MV-4-11 (cell line): ENCODE measurements around the gene ELF1.
"Not testable (repeated sequence)": the region's sequence is repeated elsewhere in the genome, so short reads cannot be mapped to it uniquely, and the experiment has no call there.

Experiments used
- DNase-seq: peaks from one replicate; lab custom pipeline; 2025; lab: John Stamatoyannopoulos, UW

Gene ELF1

DNA sequence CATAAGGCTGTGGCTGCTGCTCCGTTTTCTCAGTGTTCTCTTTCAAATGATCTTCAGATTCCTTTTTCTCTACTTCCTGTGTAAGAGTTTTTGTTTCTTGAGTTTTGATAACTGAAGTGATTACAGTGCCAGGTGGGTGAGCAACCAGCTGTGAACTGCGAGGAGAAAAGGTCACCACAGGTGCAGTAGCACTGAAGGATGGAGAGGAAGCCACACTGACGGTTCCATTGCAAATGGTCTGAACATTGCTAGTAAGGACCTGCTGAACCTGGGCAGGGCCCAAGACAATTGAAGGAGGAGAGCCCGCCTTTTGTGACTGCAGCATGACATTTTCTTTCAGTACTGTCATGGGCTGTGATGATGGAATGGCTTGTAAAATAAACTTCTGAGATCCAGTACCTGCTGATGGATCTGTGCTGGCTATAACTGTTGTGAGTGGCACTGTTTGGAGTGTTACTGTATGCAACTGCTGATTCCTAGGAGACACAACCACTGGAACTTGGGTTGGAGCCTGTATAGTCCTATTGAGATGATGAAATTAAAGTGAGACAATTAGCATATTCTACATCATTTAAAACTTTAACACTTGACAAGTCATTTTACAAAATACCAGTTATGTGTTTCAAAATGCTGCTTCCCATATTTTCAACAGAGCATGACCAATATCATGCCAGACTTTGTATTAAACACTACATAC lies 85.5 kb downstream of the ELF1 start:
- DNase-seq, result no peak

DNA sequence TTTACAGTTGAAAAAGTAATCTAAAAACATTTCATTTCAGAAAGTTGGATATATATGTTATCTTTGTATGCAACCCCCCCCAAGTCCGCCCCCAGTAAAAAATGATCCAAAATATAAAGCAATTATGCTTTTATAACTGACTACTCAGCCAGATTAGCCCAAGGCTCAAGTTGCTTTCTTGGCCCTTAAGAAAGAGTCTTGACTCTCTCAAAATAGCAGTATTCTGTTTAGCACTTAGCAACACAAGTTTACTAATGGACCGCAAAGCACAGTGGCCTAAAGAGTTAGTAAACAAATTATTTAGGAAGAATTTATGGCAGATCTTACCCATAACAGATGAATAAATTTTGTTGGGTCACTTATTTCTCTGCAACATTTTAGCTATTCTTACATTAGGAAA lies 86.9 kb downstream of the ELF1 start:
- DNase-seq, result no peak

DNA sequence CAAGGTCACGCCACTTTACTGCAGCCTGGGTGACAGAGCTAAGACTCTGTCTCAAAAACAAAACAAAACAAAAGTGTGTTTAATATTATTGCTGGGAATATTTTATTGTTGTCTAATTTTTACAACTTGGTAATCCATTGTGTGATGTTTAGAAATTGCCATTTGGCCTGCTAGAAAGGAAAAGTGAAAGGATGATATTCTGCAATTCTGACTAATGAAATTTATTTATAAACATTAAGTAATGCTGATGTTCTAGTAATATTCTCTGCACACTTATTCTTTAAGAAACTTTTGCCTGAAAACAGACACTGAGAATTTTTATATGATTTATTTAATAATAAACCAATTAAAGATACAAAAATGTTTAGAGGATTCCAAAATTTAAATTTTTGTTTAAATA lies 87.4 kb downstream of the ELF1 start:
- DNase-seq, result no peak

DNA sequence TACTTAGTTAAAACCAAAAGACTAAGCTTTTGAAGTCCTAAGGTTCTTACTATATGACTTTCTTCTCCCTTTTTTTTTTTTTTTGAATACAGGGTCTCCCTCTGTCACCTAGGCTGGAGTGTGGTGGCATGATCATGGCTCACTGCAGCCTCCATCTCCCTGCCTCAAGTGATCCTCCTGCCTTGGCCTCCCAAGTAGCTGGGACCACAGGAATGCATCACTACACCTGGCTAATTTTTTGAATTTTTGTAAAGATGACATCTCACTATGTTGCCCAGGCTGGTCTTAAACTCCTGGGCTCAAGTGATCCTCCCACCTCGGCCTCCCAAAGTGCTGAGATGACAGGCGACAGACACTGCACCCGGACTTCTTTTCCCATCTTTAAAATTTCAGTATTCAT lies 89.2 kb downstream of the ELF1 start:
- not testable (repeated sequence) for DNase-seq

DNA sequence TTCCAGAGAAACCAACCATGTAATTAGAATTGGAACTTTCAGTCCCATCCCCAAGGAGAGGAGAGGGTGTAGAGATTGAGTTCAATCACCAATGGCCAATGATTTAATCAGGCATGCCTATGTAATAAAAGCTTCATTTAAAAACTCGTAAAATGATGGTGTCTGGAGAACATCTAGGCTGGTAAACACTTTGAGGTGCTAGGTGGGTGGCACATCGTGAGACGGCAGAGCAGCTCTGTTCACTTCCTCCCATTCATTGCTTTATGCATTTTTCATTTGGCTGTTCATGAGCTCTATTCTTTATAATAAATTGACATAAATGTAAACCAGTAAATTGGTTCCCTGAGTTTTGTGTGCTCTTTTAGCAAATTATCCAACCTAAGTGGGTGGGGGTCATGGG lies 90.1 kb downstream of the ELF1 start:
- no peak for DNase-seq

DNA sequence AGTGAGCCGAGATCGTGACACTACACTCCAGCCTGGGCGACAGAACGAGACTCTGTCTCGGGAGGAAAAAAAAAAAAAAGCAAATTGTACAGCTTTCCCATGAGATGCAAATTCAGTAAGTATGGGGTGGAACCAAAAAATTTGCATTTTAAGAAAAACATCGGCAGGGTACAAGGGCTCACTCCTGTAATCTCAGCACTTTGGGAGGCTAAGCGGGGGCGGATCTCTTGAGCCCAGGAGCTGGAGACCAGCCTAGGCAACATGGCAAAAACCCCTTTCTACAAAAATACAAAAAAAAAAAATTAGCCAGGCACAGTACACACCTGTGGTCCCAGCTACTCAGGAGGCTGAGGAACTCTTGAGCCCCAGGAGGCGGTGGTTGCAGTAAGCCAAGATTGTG lies 91.2 kb downstream of the ELF1 start:
- no peak for DNase-seq

DNA sequence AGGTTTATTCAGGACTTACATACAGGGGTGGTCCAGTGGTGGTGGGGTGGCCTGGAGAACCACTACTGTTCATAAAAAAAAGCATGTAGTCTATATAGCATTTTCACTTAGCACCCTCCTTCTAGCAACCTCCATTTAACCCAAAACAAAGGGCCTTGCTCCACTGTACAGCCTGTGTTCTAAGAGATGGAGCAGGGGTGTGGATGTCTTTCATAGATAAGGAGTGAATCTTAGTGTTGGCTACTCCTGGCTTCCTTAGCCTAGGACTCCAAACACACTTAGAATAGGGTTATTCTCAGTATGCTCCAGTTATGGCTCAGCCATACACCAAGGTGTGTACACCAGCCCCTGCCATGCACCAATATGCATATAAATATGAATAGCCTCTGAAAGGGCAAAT lies 95.2 kb downstream of the ELF1 start:
- DNase-seq, result no peak

DNA sequence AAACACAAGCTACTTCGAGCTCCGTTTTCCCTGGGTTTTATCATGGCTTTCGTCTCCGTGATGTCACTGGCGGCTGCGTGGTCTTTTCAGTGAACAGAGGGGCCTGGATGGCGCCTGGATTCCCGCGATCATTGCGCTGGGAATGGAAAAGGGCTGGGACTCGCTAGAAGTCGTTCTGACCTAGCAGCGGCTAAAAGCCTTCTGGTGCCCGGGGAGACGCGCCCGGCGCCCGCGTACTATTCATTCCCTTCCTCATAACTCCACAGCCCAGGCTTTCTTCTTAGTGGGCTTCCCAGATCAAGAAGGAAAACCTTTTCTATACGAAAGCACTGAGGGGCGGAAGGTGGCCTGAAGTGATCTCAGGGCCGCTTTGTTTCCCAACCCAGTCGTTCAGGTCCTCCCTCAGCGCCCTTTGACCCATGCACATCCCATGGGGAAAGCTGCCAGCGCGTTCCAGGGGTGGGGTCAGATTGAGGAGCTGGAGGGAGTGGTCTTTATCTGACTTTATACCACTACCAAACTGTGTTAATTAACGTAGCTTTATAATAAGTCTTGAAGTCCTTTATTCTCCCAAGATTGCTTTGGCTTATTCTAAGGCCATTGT lies 96.6 kb downstream of the ELF1 start:
- no peak for DNase-seq

DNA sequence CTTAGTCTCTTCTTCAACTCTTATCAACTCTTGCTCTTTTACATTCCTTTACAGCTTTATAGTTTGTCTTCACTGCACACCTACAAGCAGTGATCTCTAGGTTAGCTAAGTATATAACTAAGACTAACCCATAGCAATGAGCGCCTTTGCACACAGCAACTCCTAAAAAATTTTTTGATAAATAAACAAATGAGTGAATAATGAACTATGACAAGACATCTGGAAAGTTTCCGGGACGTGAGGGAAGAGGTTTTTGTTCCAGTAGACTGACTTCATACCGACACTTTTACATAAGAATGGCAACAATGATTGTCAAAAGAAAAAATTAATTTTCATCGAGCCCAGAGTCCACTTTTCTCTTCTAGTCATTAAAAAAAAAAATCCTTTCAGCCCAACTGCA lies 98.3 kb downstream of the ELF1 start:
- no peak for DNase-seq

DNA sequence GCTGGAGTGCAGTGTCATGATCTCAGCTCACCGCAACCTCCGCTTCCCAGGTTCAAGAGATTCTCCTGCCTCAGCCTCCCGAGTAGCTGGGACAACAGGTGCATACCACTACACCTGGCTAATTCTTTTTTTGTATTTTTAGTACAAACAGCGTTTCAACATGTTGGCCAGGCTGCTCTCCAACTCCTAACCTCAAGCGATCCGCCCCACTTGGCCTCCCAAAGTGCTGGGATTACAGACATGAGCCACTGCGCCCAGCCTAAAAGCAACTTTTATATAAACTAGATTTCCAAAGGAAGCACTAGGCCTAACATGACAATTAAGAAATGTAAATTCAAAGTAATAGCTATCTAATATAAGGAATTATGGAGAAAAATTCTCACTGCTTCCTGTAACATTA lies 99.2 kb downstream of the ELF1 start:
- not testable (repeated sequence) for DNase-seq

DNA sequence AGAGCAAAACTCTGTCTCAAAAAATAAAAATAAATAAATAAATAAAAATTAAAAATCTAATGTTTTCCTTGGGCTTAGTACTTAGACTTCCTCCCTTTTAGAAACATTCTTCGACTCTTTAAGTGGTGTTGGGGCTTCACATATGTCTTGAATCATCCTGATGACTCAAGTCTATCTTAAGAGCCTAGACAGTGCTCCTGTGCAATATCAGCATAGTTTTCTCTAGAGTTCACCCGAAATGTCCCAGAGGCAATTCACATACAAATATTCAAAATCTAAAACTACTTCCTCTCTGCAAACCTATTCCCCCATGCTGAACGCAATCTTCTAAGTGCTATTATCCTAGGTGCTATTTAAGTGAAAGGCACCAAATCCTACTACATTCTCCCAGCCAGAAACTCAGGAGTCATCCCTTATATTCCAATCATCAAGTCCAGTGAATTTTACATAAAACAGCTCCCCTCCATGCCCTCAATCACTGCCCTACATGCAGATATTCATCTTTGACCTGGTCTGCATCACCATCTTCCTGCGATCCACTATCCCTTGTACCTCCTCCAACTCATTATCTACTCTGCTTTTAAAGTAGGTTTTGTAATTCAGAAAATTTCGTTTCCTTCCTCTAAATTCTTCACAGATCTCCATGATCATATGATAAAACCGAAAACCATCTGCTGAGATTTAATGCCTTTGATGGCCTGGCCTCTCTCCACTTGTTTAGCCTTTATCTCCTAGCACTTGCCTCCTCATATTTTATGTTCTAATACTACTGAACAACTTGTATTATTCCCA lies 102.7 kb downstream of the ELF1 start:
- no peak for DNase-seq

DNA sequence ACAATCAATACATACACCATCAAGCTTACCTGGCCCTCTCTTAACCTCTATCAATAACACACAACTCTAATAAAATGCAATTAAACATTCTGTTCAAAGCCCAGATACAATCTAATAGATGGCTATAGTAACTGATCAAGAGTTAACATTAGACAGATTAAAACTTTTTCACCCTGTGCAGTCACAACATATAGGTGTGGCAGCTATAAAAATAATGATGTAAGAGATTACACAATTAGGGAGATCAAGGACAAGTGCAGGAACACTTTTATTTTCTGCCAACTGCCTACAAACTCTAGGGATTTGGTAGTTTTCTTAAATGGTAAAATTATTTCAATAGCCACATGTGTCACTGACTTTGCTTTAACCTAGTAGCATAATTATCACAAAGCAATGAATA lies 104.3 kb downstream of the ELF1 start:
- DNase-seq, result not testable (repeated sequence)

DNA sequence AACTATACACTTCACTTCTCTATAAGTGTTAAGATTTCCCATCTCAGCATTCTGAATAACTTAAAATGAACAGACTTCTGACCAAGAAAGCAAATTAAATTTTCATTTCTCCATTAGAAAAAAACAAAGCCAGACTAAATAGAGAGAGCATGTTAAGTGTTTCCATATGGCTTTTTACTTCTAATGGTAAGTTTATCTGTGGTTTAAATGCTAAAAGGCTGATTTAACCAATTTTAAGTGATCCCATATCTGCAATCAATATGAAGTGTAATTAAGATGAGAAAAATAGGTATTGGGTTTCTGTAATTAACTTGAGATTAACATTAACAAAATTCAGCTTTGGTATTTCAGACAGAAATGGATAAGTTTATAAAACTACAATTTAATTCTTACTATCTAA lies 107.8 kb downstream of the ELF1 start:
- DNase-seq, result no peak

DNA sequence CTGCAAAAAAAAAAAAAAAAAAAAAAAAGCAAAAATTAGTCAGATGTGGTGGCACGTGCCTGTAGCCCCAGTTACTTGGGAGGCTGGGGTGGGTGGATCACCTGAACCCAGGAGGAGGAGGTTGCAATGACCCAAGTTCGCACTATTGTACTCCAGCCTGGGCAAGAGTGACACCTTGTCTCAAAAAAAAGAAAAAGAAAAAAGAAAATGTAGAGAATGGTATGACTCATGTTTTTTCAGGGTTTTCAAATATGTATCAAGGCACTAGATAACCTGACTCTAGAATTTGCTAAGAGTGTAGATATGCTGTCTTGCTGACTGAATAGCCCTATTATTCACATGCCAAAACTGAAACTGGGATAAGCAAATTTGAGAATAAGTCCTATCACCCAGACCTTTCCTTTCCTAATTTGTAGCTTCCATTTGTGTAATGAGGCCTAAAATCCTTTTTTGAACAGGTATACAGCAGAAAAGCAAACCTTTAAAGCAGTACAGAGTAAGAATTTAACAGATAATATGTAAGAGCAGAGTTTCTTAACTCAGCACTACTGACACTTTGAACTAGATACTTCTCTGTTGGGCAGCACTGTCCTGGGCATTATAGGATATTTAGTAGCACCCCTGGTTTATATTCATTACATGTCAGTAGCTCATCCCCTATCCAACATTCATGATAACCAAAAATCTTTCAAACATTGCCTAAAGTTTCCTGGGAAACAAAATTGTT lies 108.6 kb downstream of the ELF1 start:
- DNase-seq, result no peak

DNA sequence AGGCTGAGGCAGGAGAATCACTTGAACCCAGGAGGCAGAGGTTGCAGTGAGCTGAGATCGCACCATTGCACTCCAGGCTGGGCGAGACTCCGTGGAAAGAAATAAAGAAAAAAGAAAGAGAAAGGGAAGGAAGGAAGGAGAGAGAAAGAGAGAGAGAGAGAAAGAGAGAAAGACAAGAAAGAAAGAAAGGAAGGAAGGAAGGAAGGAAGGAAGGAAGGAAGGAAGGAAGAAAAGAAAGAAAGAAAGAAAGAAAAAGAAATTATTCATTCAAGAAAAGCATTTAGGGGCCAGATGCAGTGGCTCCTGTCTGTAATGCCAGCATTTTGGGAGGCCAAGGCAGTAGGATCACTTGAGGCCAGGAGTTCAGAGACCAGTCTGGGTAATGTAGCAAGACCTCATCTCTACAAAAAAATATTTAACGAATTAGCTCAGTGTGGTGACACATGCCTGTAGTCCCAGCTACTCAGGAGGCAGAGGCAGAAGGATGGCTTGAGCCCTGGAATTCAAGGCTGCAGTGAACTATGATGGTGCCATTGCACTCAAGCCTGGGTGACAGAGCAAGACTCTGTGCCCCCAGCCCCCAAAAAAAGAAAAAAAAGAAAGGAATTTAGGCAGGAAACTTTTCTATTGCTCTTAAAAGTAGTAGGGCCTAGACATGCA lies 109.4 kb downstream of the ELF1 start:
- not testable (repeated sequence) for DNase-seq

DNA sequence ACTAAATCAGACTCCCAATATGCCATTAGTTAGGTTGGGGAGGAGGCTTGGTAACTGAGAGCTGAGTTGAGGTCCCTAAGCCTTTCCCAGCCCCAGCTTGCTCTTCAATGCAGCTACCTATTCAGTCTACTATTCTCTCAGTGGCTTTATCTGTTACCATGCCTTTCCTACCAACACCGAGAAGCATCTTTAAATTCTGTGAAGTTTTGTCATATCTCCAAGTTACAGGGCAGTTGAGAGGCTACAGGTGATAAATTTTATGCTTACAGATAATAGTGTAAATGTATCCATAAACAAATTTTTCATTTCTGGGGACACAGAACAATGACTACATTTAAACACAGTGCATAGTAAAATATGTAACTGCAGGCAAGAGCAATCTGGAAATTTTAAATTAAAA lies 110.6 kb downstream of the ELF1 start:
- DNase-seq, result no peak

DNA sequence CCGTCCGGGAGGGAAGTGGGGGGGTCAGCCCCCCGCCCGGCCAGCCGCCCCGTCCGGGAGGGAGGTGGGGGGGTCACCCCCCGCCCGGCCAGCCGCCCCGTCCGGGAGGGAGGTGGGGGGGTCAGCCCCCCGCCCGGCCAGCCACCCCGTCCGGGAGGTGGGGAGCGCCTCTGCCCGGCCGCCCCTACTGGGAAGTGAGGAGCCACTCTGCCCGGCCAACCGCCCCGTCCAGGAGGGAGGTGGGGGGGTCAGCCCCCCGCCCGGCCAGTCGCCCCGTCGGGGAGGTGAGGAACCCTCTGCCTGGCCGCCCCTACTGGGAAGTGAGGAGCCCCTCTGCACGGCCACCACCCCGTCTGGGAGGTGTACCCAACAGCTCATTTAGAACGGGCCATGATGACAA lies 118.1 kb downstream of the ELF1 start:
- DNase-seq, result not testable (repeated sequence)

DNA sequence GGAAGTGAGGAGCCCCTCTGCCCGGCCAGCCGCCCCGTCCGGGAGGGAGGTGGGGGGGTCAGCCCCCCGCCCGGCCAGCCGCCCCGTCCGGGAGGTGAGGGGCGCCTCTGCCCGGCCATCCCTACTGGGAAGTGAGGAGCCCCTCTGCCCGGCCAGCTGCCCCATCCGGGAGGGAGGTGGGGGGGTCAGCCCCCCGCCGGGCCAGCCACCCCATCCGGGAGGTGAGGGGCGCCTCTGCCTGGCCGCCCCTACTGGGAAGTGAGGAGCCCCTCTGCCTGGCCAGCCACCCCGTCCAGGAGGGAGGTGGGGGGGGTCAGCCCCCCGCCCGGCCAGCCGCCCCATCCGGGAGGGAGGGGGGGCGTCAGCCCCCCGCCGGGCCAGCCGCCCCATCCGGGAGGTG lies 118.5 kb downstream of the ELF1 start:
- not testable (repeated sequence) for DNase-seq

DNA sequence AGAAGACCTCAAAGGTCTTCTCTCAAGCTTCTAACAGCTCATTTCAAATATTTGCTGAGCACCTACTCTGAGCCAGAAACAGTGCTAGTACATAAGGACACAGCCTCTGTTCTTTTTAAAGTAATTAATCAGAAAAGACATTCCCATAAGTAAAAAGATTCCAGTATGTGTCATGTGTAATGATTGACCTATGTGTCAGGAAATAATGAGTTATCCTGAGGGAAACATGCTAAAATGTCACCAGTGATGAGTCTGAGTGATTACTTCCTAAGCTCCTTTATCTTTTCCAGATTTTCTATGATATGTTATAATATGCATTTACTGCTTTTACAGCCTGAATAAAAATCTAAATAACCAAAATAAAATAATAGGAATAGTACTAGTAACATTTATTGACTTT lies 122.1 kb downstream of the ELF1 start:
- no peak for DNase-seq

DNA sequence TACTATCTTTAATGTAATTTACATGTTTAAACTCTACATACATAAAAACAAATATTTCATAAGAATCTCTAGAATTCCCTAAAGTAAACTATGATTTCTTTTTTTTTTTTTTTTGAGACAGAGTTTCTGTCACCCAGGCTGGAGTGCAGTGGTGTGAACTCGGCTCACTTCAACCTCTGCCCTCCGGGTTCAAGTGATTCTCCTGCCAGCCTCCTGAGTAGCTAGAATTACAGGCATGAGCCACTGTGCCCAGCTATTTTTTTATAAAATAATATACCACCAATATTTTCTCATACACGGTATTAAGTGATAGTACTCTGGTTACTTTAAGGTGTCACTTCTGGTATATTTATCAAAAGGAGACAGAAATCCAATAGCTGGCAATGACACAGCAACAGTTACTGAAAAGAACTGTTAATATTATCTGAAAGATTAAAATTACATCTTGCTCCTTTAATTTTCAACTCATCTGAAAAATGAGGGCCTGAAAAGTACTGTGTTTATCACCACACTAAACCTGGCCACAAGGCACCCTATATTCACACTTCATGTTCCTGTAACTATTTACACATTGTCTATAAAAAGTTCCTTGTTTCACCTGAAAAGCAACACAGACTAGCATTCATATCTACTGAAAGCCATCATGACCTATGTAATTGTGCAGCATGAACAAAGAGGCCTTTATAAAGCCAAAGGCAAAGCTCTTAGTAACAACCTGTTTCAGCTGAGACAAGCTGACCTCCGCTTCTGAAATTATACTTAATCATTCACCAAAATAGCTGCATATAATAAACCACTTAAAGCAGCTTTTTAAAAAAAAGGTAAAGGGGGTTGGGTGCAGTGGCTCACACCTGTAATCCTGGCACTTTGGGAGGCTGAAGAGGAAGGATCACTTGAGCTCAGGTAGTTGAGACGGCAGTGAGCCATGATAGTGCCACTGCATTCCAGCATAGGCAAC lies 123.6 kb downstream of the ELF1 start:
- no peak for DNase-seq

DNA sequence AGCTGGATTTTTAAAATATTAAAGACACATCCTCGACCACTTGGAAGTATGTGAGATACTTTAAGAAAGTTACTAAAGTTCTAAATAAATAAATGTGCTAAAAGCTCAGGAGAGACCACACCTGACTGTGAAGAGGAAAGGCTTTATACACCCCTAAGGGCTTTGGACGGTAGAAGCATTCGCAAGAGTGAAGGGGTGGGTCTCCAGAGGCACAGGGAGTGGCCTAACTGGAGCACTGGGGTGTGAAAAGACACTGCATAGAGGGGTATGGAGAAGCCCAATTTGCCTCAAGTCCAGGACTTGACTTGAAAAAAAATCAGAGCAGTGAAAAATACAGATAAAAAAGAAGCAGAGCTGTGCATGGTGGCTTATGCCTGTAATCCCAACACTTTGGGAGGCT lies 125.5 kb downstream of the ELF1 start:
- DNase-seq, result not testable (repeated sequence)
